Pancreas (tissue), 10 donors: ENCODE measurements around the gene GRAPL. TPM values are rescaled to one million over a fixed set of nuclear protein-coding genes. Genes with fewer than 3 reads are reported as not detected.
A peak's percentile ranks its signal among the peaks of the same experiment; 100 is the strongest.
"Not testable (repeated sequence)": the region's sequence is repeated elsewhere in the genome, so short reads cannot be mapped to it uniquely, and the experiment has no call there.

Experiments
- ATAC-seq, 4 donors: fragments of 200-7000 bp; cut with Tn5 transposase; one replicate each; pipeline versions ENCODE4 v1.8.0 to v1.9.1; 2020; ENCODE audit warnings: mild to moderate bottlenecking in 4 of 4, moderate library complexity in 4 of 4
- DNase-seq, 6 donors: peaks; one replicate each; pipeline ENCODE4 v3.0.0-alpha.2; 2020
- FAIRE-seq: peaks from 2 replicates; lab custom pipeline; 2012; peaks lifted over from hg19 to GRCh38; lab: Jason Lieb, UNC
- H3K27ac ChIP-seq, 4 donors: fragments of 200-600 bp; sonication (generic); 1 replicate in 3 of 4; 2 replicates in 1 of 4; pipeline versions ENCODE4 v1.5.0 to v1.8.0; 2020
- H3K27me3 ChIP-seq, 4 donors: fragments of 200-600 bp; one replicate each; pipeline ENCODE4 v1.8.0; 2021
- H3K36me3 ChIP-seq, 3 donors: fragments of 200-600 bp; sonication (generic) in 1 of 3; one replicate each; pipeline versions ENCODE4 v1.5.0 to v1.8.0; 2020 to 2021
- H3K4me1 ChIP-seq, 3 donors: fragments of 200-600 bp; one replicate each; pipeline ENCODE4 v1.8.0; 2021
- H3K4me3 ChIP-seq, 4 donors: fragments of 200-600 bp; sonication (generic) in 2 of 4; one replicate each; pipeline versions ENCODE4 v1.5.0 to v1.8.0; 2020 to 2021
- H3K9me3 ChIP-seq, 4 donors: fragments of 200-600 bp; one replicate each; pipeline ENCODE4 v1.8.0; 2021
- WGBS, 2 donors: extraction: QIAGEN DNeasy Blood & Tissue Kit; methylation state at CpG; one replicate each; pipeline ENCODE4 v1.1.7; 2013; 5-methylcytosine and 5-hydroxymethylcytosine counted together
- intact Hi-C, 3 donors: fragments of 100-400 bp; cut with DNase I; formaldehyde crosslinking; loops; one replicate each; pipeline versions ENCODE4 v1.11.1 to v1.14.2; 2022
- polyA plus RNA-seq, 2 donors: library from polyadenylated mRNA; stranded (reverse); fragments of 200-250 nt; gene quantifications; one replicate each; pipeline ENCODE4 v1.2.3, GENCODE V29; 2013
- total RNA-seq, 6 donors: library from RNA; stranded (reverse); fragmentation: NEBNext Ultra II Directional in 4 of 6; extraction: Animal tissue kit (Norgen Biotek cat#: 25700) in 4 of 6; gene quantifications; one replicate each; pipeline versions ENCODE4 v1.2.1 to v1.2.4, GENCODE V29; 2021 to 2023
- donor health status: healthy with polysubstance abuse.
- donor health status: DM: no; HTN: no; CAD: no; lungs with moderate emphysema.
- donor health status: DM: no; HTN: no; CAD: no.
- donor health status: control.
- donor health status: control.
- donor health status: Bipolar disorder and iron deficiency.
- donor health status: DM: yes; HTN: yes; CAD: no.
- donor health status: DM: no; HTN: no; CAD: no.
- donor health status: DM: no; HTN: no; CAD: no.
- donor health status: DM: yes; HTN: yes; CAD: no.

GRAPL gene
- total RNA-seq: under 1 TPM in 4 of 6 donors, not detected in 2; 0.19 to 1.00 (median 0.54) TPM
- 1 to 10 TPM in 1 of 2 donors, under 1 TPM in 1; 0.87 to 2.5 TPM for polyA plus RNA-seq

DNA sequence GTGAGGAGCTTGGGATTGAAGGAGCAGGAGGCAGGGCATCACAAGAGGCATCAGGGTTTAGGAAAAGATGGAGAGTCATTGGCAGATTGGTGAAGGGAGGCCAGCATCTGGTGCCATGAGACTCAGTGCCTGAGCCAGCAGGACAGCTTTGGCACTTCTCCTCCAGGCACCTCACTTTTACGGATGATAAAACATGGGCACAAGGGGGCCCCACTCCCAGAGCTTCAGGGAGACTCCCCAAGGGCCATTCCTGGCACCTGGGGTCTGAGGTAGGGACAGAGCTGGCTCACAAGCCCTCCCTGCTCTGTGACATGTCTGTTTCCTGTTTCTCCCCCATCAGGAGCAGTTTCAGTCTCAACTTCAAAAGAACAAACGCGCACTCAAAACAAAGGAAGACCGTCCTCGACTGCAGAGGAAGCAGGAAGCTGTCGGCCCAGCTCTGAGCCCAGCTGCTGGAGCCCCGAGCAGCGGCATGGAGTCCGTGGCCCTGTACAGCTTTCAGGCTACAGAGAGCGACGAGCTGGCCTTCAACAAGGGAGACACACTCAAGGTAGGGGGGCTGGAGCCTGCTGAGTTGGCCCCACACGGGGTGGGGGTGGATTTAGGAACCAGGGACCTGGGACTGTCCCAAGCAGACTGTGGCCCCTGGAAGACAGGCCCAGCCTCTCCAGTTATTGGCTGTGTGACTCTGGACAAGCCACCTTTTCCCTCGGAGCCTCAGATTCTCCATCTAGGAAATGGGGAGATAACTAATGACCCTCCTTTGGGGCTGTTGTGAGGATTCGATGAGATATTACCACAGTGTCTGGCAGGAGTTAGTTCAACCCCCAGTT lies at the start of gene GRAPL:
Gene GRAPL (plus strand): TSS at position 442 of the 833 bp plus-strand sequence. CDS start 31 bp downstream, at position 473.
- DNase-seq, H3K36me3 ChIP-seq, H3K4me3 ChIP-seq, H3K27me3 ChIP-seq, FAIRE-seq, H3K27ac ChIP-seq, intact Hi-C loops, H3K4me1 ChIP-seq, H3K9me3 ChIP-seq: not testable (repeated sequence)
- peak in 2 of 4 donors; percentile 34 to 53 for ATAC-seq
- WGBS, 2 donors: no CpG with 5 or more reads among the region's 14 CpGs

- H3K4me1 ChIP-seq: not testable (repeated sequence)
- 0% methylated on average over 2 of the region's 77 CpGs; no CpG with 5 or more reads in 1 of the 2 donors for WGBS, 2 donors
These were observed 38.3 kb upstream of the GRAPL start for GRCh38 chr17:19088804-19089685.

DNA sequence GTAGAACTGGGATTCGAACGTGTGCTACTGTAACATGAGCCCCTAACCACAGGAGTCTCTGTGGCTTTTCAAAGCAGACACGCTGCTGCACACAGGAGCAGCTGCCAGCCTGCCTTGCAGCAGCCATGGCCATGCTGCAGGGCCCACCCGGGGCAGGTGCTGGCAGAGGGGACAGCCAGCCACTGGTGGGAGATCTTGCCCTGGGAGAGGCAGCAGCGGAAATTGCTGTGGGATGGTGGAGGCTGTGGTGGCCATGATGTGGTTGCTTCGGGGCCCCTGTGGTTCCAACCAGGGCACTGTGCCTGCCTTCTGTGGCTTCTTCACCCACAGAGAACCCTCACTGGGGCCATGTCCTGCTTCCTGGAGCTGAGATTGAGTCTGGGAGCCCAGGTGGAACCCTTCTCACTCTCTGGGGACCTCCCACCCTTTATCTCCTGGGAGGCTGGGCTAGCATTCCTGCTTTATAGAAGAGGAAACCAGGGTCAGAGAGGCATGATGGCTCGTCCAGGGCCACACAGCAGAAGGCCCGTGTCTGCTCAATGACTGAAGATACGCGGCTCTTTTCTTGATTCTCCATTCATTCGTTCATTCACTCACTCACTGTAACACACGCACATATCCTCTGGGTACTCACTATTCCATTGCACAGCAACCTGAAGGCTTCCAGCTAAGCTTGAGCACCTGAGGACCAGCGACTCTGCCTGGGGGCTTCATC lies 37.2 kb upstream of the GRAPL start:
- H3K27ac ChIP-seq, intact Hi-C loops, H3K4me1 ChIP-seq, H3K36me3 ChIP-seq, ATAC-seq, DNase-seq, H3K9me3 ChIP-seq, H3K27me3 ChIP-seq, FAIRE-seq, H3K4me3 ChIP-seq: not testable (repeated sequence)
- no CpG with 5 or more reads among the region's 13 CpGs for WGBS, 2 donors

More at GRCh38 chr17:19088804-19089685, 38.3 kb upstream of the GRAPL start:
- H3K27ac ChIP-seq, H3K27me3 ChIP-seq, H3K4me3 ChIP-seq, intact Hi-C loops, H3K36me3 ChIP-seq, H3K9me3 ChIP-seq, FAIRE-seq: not testable (repeated sequence)
- DNase-seq (peak in 4 of 6 donors; percentile 8 to 41 (median 12)), ATAC-seq (peak; percentile 83 to 91 (median 85))

GRCh38 chr17:19092737-19093683 lies 34.4 kb upstream of the GRAPL start:
- H3K27me3 ChIP-seq, H3K9me3 ChIP-seq, H3K27ac ChIP-seq, H3K4me3 ChIP-seq, H3K36me3 ChIP-seq, H3K4me1 ChIP-seq, intact Hi-C loops, FAIRE-seq: not testable (repeated sequence)
- ATAC-seq (peak in 2 of 4 donors; percentile 27 to 39), DNase-seq (peak in 3 of 6 donors; percentile 8 to 22 (median 10))
- WGBS, 2 donors: 55 to 73% methylated on average over 2 to 11 of the region's 15 CpGs

- not testable (repeated sequence) for FAIRE-seq
These were observed 33.5 kb upstream of the GRAPL start for GRCh38 chr17:19093684-19094438.

GRCh38 chr17:19108517-19108916 lies 18.9 kb upstream of the GRAPL start:
- H3K27me3 ChIP-seq, H3K27ac ChIP-seq, H3K4me1 ChIP-seq, intact Hi-C loops, H3K9me3 ChIP-seq, FAIRE-seq, ATAC-seq, H3K4me3 ChIP-seq, H3K36me3 ChIP-seq: not testable (repeated sequence)
- peak in 1 of 6 donors; percentile 6 for DNase-seq
- 49 to 53% methylated on average over 3 of the region's 6 CpGs for WGBS, 2 donors

More at GRCh38 chr17:19093684-19094438, 33.5 kb upstream of the GRAPL start:
- H3K27me3 ChIP-seq, H3K4me3 ChIP-seq, H3K27ac ChIP-seq, H3K9me3 ChIP-seq, intact Hi-C loops, ATAC-seq, H3K36me3 ChIP-seq, H3K4me1 ChIP-seq: not testable (repeated sequence)
- peak in 3 of 6 donors; percentile 13 to 42 (median 35) for DNase-seq
- WGBS, 2 donors: 75 to 97% methylated on average over 4 to 7 of the region's 15 CpGs

GRCh38 chr17:19110189-19111097 lies 16.9 kb upstream of the GRAPL start:
- DNase-seq, H3K27ac ChIP-seq, H3K4me1 ChIP-seq, intact Hi-C loops, H3K36me3 ChIP-seq, H3K27me3 ChIP-seq, FAIRE-seq, H3K4me3 ChIP-seq, H3K9me3 ChIP-seq: not testable (repeated sequence)
- peak; percentile 71 to 82 (median 76) for ATAC-seq
- WGBS, 2 donors: 0% methylated on average over 2 of the region's 45 CpGs; no CpG with 5 or more reads in 1 of the 2 donors
